ENCODE measurements around the gene TALDO1.

TALDO1 gene

GRCh38 chr11:702462-703461 is 44.5 kb upstream of the TALDO1 start:
- TF ChIP-seq, protein P1, sequence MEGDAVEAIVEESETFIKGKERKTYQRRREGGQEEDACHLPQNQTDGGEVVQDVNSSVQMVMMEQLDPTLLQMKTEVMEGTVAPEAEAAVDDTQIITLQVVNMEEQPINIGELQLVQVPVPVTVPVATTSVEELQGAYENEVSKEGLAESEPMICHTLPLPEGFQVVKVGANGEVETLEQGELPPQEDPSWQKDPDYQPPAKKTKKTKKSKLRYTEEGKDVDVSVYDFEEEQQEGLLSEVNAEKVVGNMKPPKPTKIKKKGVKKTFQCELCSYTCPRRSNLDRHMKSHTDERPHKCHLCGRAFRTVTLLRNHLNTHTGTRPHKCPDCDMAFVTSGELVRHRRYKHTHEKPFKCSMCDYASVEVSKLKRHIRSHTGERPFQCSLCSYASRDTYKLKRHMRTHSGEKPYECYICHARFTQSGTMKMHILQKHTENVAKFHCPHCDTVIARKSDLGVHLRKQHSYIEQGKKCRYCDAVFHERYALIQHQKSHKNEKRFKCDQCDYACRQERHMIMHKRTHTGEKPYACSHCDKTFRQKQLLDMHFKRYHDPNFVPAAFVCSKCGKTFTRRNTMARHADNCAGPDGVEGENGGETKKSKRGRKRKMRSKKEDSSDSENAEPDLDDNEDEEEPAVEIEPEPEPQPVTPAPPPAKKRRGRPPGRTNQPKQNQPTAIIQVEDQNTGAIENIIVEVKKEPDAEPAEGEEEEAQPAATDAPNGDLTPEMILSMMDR (IDR thresholded peaks at IDR 0.05; ENCODE audit: insufficient read depth, low read depth, low read length, missing control alignments) = no peak
- no peak overlapping the region for H3K4me3 ChIP-seq (ENCODE audit: low read depth, low read length)
- DNase-seq (ENCODE audit: low read depth) = no peak

GRCh38 chr11:703506-703905 is 43.8 kb upstream of the TALDO1 start:
- no peak for DNase-seq (ENCODE audit: low read depth)
- H3K4me3 ChIP-seq (ENCODE audit: low read depth, low read length) = no peak overlapping the region
- TF ChIP-seq, protein P1 (IDR thresholded peaks at IDR 0.05; ENCODE audit: insufficient read depth, low read depth, low read length, missing control alignments) = no peak

- TF ChIP-seq, protein P1 (IDR thresholded peaks at IDR 0.05; ENCODE audit: insufficient read depth, low read depth, low read length, missing control alignments) = no peak
- no peak overlapping the region for H3K4me3 ChIP-seq (ENCODE audit: low read depth, low read length)
- no peak for DNase-seq (ENCODE audit: low read depth)
These were observed 43.0 kb upstream of the TALDO1 start for GRCh38 chr11:704228-704674.

DNA sequence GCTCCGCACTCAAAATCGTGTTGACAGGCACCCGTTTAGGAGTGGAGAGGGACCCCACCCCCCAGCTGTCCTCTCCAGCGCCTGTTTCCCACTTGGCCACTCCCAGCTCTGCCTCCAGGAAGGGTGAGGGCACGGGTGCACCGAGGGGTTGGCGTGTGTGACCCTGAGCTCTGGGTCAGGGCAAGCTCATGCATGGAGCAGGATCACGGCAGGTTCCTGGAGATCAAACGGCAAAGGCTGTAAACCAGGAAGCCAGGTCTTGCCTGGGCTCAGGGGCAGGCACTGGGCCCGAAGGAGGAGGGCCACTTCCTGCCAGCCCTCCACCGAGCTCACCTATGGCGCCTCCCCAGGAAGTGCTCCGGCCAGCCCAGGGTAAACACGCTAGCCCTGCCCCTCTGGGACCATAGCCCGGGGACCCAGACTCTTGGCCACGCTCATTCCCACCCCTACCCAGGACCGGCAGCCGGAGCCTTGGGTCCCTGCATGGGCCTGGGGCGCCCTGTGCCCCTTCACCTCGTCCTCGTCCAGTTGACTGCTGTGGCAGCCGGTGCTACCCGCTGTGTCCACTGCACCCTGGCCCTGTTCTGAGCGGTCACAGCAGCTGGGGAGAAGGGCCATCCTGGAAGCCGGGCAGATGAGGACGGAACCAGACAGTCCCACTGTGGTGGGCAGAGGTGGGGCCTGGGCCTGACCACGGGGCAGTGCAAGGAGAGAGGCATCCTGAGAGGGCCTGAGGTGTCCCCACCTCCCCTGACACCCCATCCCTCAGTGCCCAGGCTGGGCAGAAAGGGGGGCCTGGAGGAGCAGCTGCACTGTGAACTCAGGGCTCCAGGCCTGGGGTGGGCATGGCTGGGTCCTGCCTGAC is 42.3 kb upstream of the TALDO1 start:
- no peak for DNase-seq (ENCODE audit: low read depth)
- TF ChIP-seq, protein P1 (IDR thresholded peaks at IDR 0.05; ENCODE audit: insufficient read depth, low read depth, low read length, missing control alignments) = no peak
- H3K4me3 ChIP-seq (ENCODE audit: low read depth, low read length) = no peak overlapping the region

DNA sequence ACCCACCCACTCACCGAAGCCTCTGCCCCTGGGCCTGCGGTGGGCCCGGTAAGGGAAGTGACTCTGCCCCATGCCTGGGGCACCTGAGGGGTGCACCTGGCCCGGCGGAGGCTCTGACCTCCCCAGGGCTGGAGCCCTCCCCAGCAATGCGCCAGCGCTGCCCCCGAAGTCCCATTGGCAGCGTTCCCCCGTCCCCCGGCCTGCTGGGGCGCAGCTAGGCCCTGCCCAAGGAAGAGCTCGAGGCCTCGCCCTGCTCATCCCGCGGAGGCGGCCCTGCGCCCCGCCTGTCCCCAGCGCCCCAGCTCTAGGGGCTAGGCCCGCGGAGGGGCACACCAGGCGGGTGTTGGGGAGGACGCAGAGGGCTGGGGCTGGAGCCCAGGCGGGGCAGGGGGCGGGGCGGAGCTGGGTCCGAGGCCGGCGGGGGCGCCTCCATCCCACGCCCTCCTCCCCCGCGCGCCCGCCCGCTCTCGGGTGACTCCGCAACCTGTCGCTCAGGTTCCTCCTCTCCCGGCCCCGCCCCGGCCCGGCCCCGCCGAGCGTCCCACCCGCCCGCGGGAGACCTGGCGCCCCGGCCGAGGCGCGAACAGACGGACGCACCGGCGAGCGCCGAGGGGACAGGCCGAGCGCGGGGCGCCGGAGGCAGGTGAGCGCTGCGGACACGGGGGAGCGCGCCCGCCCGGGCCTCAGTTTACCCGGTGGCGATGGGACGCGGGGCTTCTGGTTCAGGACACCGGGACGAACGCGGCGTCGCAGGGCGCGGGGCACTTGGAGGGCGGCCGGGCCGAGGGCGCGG is 41.4 kb upstream of the TALDO1 start, which contains the start of gene EPS8L2:
Gene EPS8L2, plus strand, starts transcription at position 586 of the 793 bp plus-strand sequence. CDS start 3,177 bp downstream, outside the sequence.
- TF ChIP-seq, protein P1 (IDR thresholded peaks at IDR 0.05; ENCODE audit: insufficient read depth, low read depth, low read length, missing control alignments) = no peak
- DNase-seq (ENCODE audit: low read depth) = no peak
- peak within 1 kb of the TSS; percentile 2 for H3K4me3 ChIP-seq (ENCODE audit: low read depth, low read length)

- H3K4me3 ChIP-seq (ENCODE audit: low read depth, low read length) = peak overlapping the region; percentile 2
- TF ChIP-seq, protein P1 (IDR thresholded peaks at IDR 0.05; ENCODE audit: insufficient read depth, low read depth, low read length, missing control alignments) = no peak
- no peak for DNase-seq (ENCODE audit: low read depth)
These were observed 40.8 kb upstream of the TALDO1 start for GRCh38 chr11:706439-706956.

All from GM12865 (cell line).